SK-N-SH (cell line): ENCODE data around the gene IWS1. TPM values are rescaled to one million over a fixed set of nuclear protein-coding genes. Genes with fewer than 3 reads are reported as not detected.

Experiments
- CTCF ChIA-PET: fragments of 300-600, 350-600 bp; formaldehyde crosslinking; extraction: SDS; loops from one replicate; lab custom pipeline; 2021; lab: Yijun Ruan, JAX
- POLR2A ChIA-PET: fragments of 350-600 bp; sonication (Branson Sonifier 250); formaldehyde crosslinking; extraction: SDS; loops from one replicate; lab custom pipeline; 2020; ENCODE audit warnings: antibody characterized with exemption, inconsistent platforms; lab: Yijun Ruan, JAX
- DNase-seq: peaks from one replicate; pipeline ENCODE4 v3.0.0; 2012
- H2AFZ ChIP-seq: fragments of 200-600 bp; sonication (generic); 2 replicates; pipeline ENCODE4 v1.8.1; 2016; ENCODE audit warnings: antibody characterized with exemption, mild to moderate bottlenecking, low read depth
- H3F3A ChIP-seq: fragments of 200-600 bp; sonication (generic); replicated peaks from 2 replicates; pipeline ENCODE3; 2016; ENCODE audit warnings: antibody characterized with exemption, mild to moderate bottlenecking; ENCODE audit not compliant: insufficient read depth
- H3K27ac ChIP-seq, 2 experiments: fragments of 200-500 bp in 1 of 2; fragments of 200-600 bp in 1 of 2; sonication (Bioruptor generic) in 1 of 2; sonication (generic), shearing (Covaris generic) in 1 of 2; 2 replicates each; pipeline versions ENCODE4 v1.5.1 to v1.6.1; 2014 to 2016; ENCODE audit warnings: low read depth in 2 of 2, inconsistent platforms in 1 of 2, low read length in 1 of 2, mild to moderate bottlenecking in 1 of 2, mixed read lengths in 1 of 2
- H3K27me3 ChIP-seq: fragments of 200-600 bp; sonication (generic), shearing (Covaris generic); 2 replicates; pipeline ENCODE4 v1.6.1; 2016; ENCODE audit warnings: mixed run types; ENCODE audit not compliant: insufficient read depth
- H3K36me3 ChIP-seq, 2 experiments: fragments of 200-500 bp in 1 of 2; fragments of 200-600 bp in 1 of 2; sonication (Bioruptor generic) in 1 of 2; sonication (generic) in 1 of 2; replicated peaks in 1 of 2; 2 replicates each; pipeline versions ENCODE3 to v1.5.1; 2014 to 2016; ENCODE audit warnings: low read length in 1 of 2, mild to moderate bottlenecking in 1 of 2; ENCODE audit not compliant: insufficient read depth in 2 of 2, control insufficient read depth in 1 of 2
- H3K4me1 ChIP-seq, 2 experiments: fragments of 200-500 bp in 1 of 2; fragments of 200-600 bp in 1 of 2; sonication (Bioruptor generic) in 1 of 2; sonication (generic), shearing (Covaris generic) in 1 of 2; 2 replicates each; pipeline versions ENCODE4 v1.5.1 to v1.6.1; 2014 to 2016; ENCODE audit warnings: low read depth in 1 of 2, low read length in 1 of 2, mixed run types in 1 of 2; ENCODE audit not compliant: insufficient read depth in 2 of 2, control insufficient read depth in 1 of 2
- H3K4me2 ChIP-seq: fragments of 200-600 bp; sonication (generic), shearing (Covaris generic); 2 replicates; pipeline ENCODE4 v1.6.1; 2017; ENCODE audit warnings: mixed run types
- H3K4me3 ChIP-seq, 2 experiments: fragments of 200-500 bp in 1 of 2; fragments of 200-600 bp in 1 of 2; sonication (Bioruptor generic) in 1 of 2; sonication (generic), shearing (Covaris generic) in 1 of 2; 2 replicates each; pipeline versions ENCODE4 v1.5.1 to v1.8.1; 2014 to 2016; ENCODE audit warnings: low read depth in 2 of 2, inconsistent platforms in 1 of 2, low read length in 1 of 2, mild to moderate bottlenecking in 1 of 2, mixed read lengths in 1 of 2, moderate library complexity in 1 of 2
- H3K79me2 ChIP-seq: fragments of 200-600 bp; sonication (generic); 2 replicates; pipeline ENCODE4 v1.8.1; 2017; ENCODE audit warnings: mild to moderate bottlenecking; ENCODE audit not compliant: insufficient read depth
- H3K9ac ChIP-seq: fragments of 200-600 bp; sonication (generic); 2 replicates; pipeline ENCODE4 v1.6.1; 2017; ENCODE audit warnings: mixed run types
- H3K9me2 ChIP-seq: fragments of 200-600 bp; sonication (generic); 2 replicates; pipeline ENCODE4 v1.6.1; 2017; ENCODE audit warnings: mixed run types
- H3K9me3 ChIP-seq: fragments of 200-600 bp; sonication (generic); 2 replicates; pipeline ENCODE4 v1.6.1; 2017; ENCODE audit warnings: mixed run types, mild to moderate bottlenecking, moderate library complexity
- H4K20me1 ChIP-seq: fragments of 200-600 bp; sonication (generic); 2 replicates; pipeline ENCODE4 v1.6.1; 2017; ENCODE audit warnings: mild to moderate bottlenecking, mixed run types; ENCODE audit not compliant: insufficient read depth
- EZH2phosphoT487 ChIP-seq: fragments of 200-600 bp; sonication (generic); IDR thresholded peaks from 2 replicates; pipeline ENCODE4 v1.6.1; 2017; ENCODE audit warnings: low read depth, mixed run types, mild to moderate bottlenecking, antibody characterized with exemption, moderate library complexity, borderline replicate concordance
- FOXJ3 ChIP-seq: sonication (generic); formaldehyde crosslinking; IDR thresholded peaks from 2 replicates; pipeline ENCODE4 v1.5.1; 2020; ENCODE audit warnings: mild to moderate bottlenecking, missing genetic modification reagents
- FOXM1 ChIP-seq: IDR thresholded peaks from 2 replicates; pipeline ENCODE4 v1.4.0; 2012; ENCODE audit warnings: low read depth, mild to moderate bottlenecking
- GATA2 ChIP-seq: sonication (generic); formaldehyde crosslinking; IDR thresholded peaks from 2 replicates; pipeline ENCODE4 v1.5.0; 2020; ENCODE audit warnings: mild to moderate bottlenecking, missing genetic modification reagents
- JUND ChIP-seq: IDR thresholded peaks from 2 replicates; pipeline ENCODE4 v1.4.0; 2012
- MXI1 ChIP-seq: IDR thresholded peaks from 2 replicates; pipeline ENCODE4 v1.6.1; 2012; ENCODE audit warnings: mild to moderate bottlenecking, low read depth, low read length, improper control_type of control experiment
- NFIC ChIP-seq: IDR thresholded peaks from 2 replicates; pipeline ENCODE4 v1.4.0; 2012; ENCODE audit warnings: borderline replicate concordance
- POLR2AphosphoS5 ChIP-seq: IDR thresholded peaks from 2 replicates; pipeline ENCODE4 v1.6.1; 2012; ENCODE audit warnings: low read depth, low read length
- RCOR1 ChIP-seq: fragments of 150-350 bp; IDR thresholded peaks from 2 replicates; pipeline ENCODE4 v1.6.1; 2017; ENCODE audit warnings: antibody characterized with exemption, low read length
- RFX5 ChIP-seq: IDR thresholded peaks from 2 replicates; pipeline ENCODE4 v1.6.1; 2012; ENCODE audit warnings: mild to moderate bottlenecking, improper control_type of control experiment, low read length
- RXRA ChIP-seq: IDR thresholded peaks from 2 replicates; pipeline ENCODE4 v1.4.0; 2012; ENCODE audit warnings: low read depth, mild to moderate bottlenecking, borderline replicate concordance
- TAF1 ChIP-seq: IDR thresholded peaks from 2 replicates; pipeline ENCODE4 v1.6.1; 2012; ENCODE audit warnings: low read depth, mild to moderate bottlenecking, low read length, moderate library complexity, borderline replicate concordance
- TEAD4 ChIP-seq: IDR thresholded peaks from 2 replicates; pipeline ENCODE4 v1.4.0; 2012; ENCODE audit warnings: mild to moderate bottlenecking, borderline replicate concordance; ENCODE audit not compliant: insufficient read depth
- USF1 ChIP-seq: IDR thresholded peaks from 2 replicates; pipeline ENCODE4 v1.4.0; 2012; ENCODE audit warnings: low read depth, borderline replicate concordance
- YY1 ChIP-seq: IDR thresholded peaks from 2 replicates; pipeline ENCODE4 v1.4.0; 2012; ENCODE audit warnings: low read depth, mild to moderate bottlenecking
- WGBS: methylation state at CpG from one replicate; pipeline ENCODE4 v1.1.6; 2017; ENCODE audit warnings: low lambda C conversion rate; 5-methylcytosine and 5-hydroxymethylcytosine counted together
- polyA plus RNA-seq, 3 experiments: library from polyadenylated mRNA; depleted of rRNA; stranded (reverse); fragments of >200 nt; gene quantifications; 2 replicates each; pipeline ENCODE4 v1.2.3, GENCODE V29; 2012
- TF ChIP-seq, protein P1 (sequence below): IDR thresholded peaks from 2 replicates; pipeline ENCODE4 v1.4.0; 2012; ENCODE audit warnings: low read depth

The IWS1 gene
- polyA plus RNA-seq, 1 of the 3 experiments (the other 2 are of a cell fraction), result 24.6 TPM

DNA sequence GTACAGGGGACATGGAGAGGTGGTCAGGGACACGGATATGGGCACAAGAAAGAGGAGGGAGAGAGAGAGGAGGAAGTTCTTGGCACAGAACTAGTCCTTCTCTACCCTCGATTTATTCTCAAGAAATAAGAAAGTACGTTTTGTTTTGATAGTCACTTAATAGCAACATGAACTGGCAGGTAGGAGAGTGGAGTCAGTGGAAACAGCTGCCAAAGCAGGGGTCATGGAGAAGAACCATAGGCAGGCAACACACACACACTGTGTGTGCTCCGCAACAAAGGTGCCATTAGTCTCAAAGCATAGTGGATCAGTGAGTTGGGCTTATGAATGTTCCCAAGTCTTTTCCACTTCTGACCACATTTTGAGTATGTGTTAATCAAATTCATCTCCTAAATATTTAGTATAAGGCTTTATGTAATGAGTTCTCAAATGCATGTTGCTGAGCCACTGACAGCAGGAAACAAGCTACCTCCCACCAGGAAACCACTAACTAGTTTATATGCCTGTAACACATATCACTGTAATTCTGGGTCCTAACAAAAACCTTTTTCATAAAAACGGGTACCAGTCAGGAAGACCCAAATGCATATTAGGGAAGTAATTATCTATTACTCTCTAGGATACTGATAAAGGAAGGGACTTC lies 41.1 kb downstream of the IWS1 start:
- no peak overlapping the region for H3K27ac ChIP-seq
- no peaks in the 10 kb centered on the region for H3K79me2 ChIP-seq
- H3K4me2 ChIP-seq, result no peak overlapping the region
- WGBS, result 74% methylated on average over 5 of the region's 5 CpGs
- TF ChIP-seq USF1, result no peak
- no peak for TF ChIP-seq GATA2 (CRISPR knock-in tag)
- TF ChIP-seq NFIC, result no peak
- no peak for TF ChIP-seq FOXJ3 (CRISPR knock-in tag)
- TF ChIP-seq FOXM1, result no peak
- no peak for TF ChIP-seq RXRA
- TF ChIP-seq, protein P1, sequence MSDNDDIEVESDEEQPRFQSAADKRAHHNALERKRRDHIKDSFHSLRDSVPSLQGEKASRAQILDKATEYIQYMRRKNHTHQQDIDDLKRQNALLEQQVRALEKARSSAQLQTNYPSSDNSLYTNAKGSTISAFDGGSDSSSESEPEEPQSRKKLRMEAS, result no peak
- ChIA-PET CTCF (interaction anchor here (0.8 kb wide), 1 partner anchor 106 kb away, joined by 3 read pairs; no protein-coding TSS in a partner anchor), POLR2A (no interaction called here)
- no peaks in the 10 kb centered on the region for H3K27me3 ChIP-seq
- no peaks in the 10 kb centered on the region for H3K9me3 ChIP-seq
- H3K9ac ChIP-seq, result no peak overlapping the region
- no peak for DNase-seq
- H2AFZ ChIP-seq, result no peak overlapping the region
- H3K4me3 ChIP-seq, result no peak overlapping the region
- no peaks in the 10 kb centered on the region for H3K4me1 ChIP-seq
- no peaks in the 10 kb centered on the region for H4K20me1 ChIP-seq
- peaks cover 63 to 81% of the 10 kb centered on the region in 2 experiments for H3K36me3 ChIP-seq
- no peaks in the 10 kb centered on the region for H3K9me2 ChIP-seq
- H3F3A ChIP-seq, result peaks cover 10% of the 10 kb centered on the region

- H3K27me3 ChIP-seq, result no peaks in the 10 kb centered on the region
- CTCF ChIA-PET, result interaction anchor here (2.1 to 5.8 kb wide), 2 partner anchors 158 to 285 kb away, joined by 5 to 121 read pairs; no protein-coding TSS in a partner anchor
- no peaks in the 10 kb centered on the region for H4K20me1 ChIP-seq
- no peaks in the 10 kb centered on the region for H3K4me1 ChIP-seq
- H3K9ac ChIP-seq, result no peak overlapping the region
- no peak for DNase-seq
- peaks cover 36 to 60% of the 10 kb centered on the region in 2 experiments for H3K36me3 ChIP-seq
- no peak overlapping the region for H2AFZ ChIP-seq
- POLR2A ChIA-PET, result no interaction called here
- H3F3A ChIP-seq, result peaks cover 17% of the 10 kb centered on the region
- H3K4me3 ChIP-seq, result no peak overlapping the region
- H3K4me2 ChIP-seq, result no peak overlapping the region
- H3K9me2 ChIP-seq, result no peaks in the 10 kb centered on the region
- 39% methylated on average over 2 of the region's 2 CpGs for WGBS
- no peaks in the 10 kb centered on the region for H3K79me2 ChIP-seq
- H3K27ac ChIP-seq, result no peak overlapping the region
- TF ChIP-seq TEAD4 (no peak), TAF1 (no peak), JUND (no peak), RFX5 (no peak), MXI1 (no peak), YY1 (no peak), RCOR1 (no peak), EZH2phosphoT487 (no peak), NFIC (no peak), GATA2 (CRISPR knock-in tag) (no peak), RXRA (no peak), POLR2AphosphoS5 (no peak)
- TF ChIP-seq, protein P1, result no peak
- H3K9me3 ChIP-seq, result no peaks in the 10 kb centered on the region
Observed at GRCh38 chr2:127482031-127482430, 44.3 kb downstream of the IWS1 start.
